ENCODE data around the gene TMED4. TPM values are rescaled to one million over a fixed set of nuclear protein-coding genes. Genes with fewer than 3 reads are reported as not detected.
"Not testable (repeated sequence)": the region's sequence is repeated elsewhere in the genome, so short reads cannot be mapped to it uniquely, and the experiment has no call there.

Gene TMED4
- polyA plus RNA-seq, 1 donor from 2014 or later: 59.9 TPM

DNA sequence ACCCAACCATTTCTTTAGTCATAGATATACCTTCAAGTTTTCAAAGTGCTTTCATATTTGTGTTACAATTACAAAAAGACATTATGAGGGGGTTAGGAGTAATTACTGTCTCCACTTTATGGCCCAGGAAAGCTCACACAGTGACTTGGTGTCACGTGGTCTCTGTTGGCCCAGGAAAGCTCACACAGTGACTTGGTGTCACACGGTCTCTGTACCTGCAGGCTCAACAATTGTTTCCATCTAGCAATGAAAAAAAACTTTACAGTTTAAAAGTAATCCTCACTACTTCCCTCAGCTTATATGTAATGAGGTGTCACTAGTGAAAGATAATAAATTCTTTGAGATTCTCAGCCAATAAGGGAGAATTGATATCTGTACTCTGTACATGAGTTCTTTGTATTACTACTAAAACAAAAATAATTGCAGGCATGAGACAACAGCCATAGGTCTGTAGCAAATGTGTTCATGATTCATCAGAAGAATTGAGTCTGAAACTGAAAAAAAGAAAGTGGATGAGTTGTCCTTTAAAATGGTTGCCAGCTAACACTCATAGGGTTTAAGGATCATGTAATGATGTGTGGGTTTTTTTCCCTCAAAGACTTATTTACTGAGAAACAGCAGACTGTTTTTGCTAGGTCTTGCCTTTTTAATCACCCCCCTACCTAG lies 35.3 kb upstream of the TMED4 start:
- peaks cover 3% of the 10 kb centered on the region for H3K27me3 Mint-ChIP-seq
- no peaks in the 10 kb centered on the region for H3K9me3 Mint-ChIP-seq
- peaks cover 47 to 53% (median 47%) of the 10 kb centered on the region in 3 donors for H3K4me1 Mint-ChIP-seq
- H3K36me3 Mint-ChIP-seq: peaks cover 4% of the 10 kb centered on the region
- H3K4me3 Mint-ChIP-seq: no peak overlapping the region
- peak overlapping the region in 2 of 3 donors; percentile 39 to 47 for H3K27ac Mint-ChIP-seq

DNA sequence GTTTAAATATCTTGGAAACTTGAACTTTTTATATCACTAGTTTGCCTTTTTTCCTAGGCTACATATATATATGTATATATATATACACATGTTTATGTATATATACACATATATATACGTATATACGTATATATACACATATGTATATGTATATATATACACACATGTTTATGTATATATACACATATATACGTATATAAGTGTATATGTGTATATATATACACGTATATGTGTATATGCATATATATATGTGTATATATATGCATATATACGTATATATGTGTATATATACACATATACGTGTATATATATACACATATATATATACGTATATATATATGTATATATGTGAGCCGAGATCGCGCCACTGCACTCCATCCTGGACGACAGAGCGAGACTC lies 34.5 kb upstream of the TMED4 start:
- peaks cover 3% of the 10 kb centered on the region for H3K27me3 Mint-ChIP-seq

DNA sequence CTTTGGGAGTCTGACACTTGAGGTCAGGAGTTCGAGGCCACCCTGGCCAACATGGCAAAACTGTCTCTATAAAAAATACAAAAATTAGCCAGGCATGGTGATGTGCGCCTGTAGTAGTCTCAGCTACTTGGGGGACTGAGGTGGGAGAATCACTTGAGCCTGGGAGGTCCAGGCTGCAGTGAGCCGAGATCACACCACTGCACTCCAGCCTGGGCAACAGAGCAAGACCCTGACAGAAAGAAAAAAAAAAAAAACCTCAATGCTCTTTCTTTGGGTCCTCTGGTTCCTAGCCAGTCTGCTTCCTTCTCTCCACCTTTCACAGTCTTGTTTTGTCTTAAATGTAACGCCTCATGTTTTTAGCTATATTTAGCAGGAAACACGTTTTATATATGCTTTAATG lies 33.8 kb upstream of the TMED4 start:
- peaks cover 42 to 47% (median 45%) of the 10 kb centered on the region in 3 donors for H3K4me1 Mint-ChIP-seq
- peak overlapping the region in 1 of 4 donors; percentile 85 for H3K4me3 Mint-ChIP-seq
- no peak overlapping the region for H3K27ac Mint-ChIP-seq
- H3K36me3 Mint-ChIP-seq: peaks cover 4% of the 10 kb centered on the region
- no peaks in the 10 kb centered on the region for H3K9me3 Mint-ChIP-seq
- peaks cover 3% of the 10 kb centered on the region for H3K27me3 Mint-ChIP-seq

More for the DNA sequence above, 34.5 kb upstream of the TMED4 start:
- Mint-ChIP-seq H3K4me1 (peaks cover 48 to 52% (median 48%) of the 10 kb centered on the region in 3 donors), H3K27ac (no peak overlapping the region), H3K9me3 (no peaks in the 10 kb centered on the region), H3K36me3 (peaks cover 4% of the 10 kb centered on the region), H3K4me3 (no peak overlapping the region)

DNA sequence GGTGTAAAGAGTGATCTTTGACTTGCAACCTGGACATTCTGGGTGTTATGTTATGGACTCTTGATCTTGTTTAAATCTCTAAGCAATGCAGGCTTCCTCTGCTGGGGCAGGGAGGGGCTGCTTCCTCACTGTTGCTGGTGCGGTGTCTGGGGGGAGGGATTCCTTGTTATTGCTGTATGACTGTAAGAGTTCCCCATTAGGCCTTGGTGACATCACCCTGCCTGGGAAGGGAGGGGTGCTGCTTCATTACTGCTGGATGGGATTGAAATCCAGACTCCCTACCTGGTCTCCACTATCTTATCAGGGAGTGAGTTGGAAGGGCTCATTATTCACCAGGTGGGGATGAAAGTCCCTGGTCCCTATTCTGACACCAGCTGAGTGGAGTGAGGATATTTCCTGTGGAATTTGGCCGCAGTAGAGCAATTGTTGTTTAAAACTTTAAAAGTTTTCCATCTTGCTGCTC lies 33.1 kb upstream of the TMED4 start:
- Mint-ChIP-seq H3K36me3 (peaks cover 4% of the 10 kb centered on the region), H3K27ac (peak overlapping the region in 2 of 3 donors; percentile 47 to 87), H3K4me1 (peaks cover 42 to 45% (median 45%) of the 10 kb centered on the region in 3 donors), H3K27me3 (peaks cover 3% of the 10 kb centered on the region), H3K4me3 (peak overlapping the region; percentile 4 to 85 (median 70)), H3K9me3 (no peaks in the 10 kb centered on the region)

- Mint-ChIP-seq H3K36me3 (peaks cover 4% of the 10 kb centered on the region), H3K9me3 (no peaks in the 10 kb centered on the region), H3K4me1 (peaks cover 19 to 35% (median 31%) of the 10 kb centered on the region in 3 donors), H3K4me3 (peak overlapping the region in 1 of 4 donors; percentile 81), H3K27me3 (no peaks in the 10 kb centered on the region), H3K27ac (peak overlapping the region in 2 of 3 donors; percentile 32 to 85)
Measured at GRCh38 chr7:44609829-44610228, 27.8 kb upstream of the TMED4 start.

DNA sequence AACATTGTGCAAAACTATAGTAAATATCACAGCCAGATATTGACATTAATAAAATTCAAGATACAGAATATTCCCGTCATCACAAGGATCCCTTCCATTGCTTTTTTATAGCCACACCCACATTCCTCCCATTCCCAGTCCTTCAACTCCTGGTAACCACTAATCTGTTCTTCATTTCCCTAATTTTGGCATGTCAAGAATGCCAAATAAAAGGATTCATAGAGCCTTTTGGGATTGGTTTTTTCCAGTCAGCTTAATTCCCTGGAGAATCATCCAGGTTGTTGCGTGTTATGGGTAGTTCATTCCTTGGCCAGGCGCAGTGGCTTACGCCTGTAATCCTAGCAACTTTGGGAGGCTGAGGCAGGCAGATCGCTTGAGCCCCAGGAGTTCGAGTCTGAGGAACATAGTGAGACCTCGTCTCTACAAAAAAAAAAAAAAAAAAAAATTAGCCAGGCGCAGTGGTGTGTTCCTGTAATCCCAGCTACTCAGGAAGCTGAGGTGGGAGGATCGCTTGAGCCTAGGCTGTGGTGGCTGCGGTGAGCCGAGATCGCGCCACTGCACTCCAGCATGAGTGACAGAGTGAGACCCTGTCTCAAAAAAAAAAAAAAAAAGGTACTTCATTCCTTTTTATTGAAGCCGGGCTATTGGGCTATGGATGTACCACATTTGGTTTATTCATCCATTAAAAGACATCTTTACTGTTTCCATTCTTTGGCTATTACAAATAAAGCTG lies 27.1 kb upstream of the TMED4 start:
- peak overlapping the region in 2 of 3 donors; percentile 57 to 85 for H3K27ac Mint-ChIP-seq
- H3K4me1 Mint-ChIP-seq: peaks cover 13 to 31% (median 27%) of the 10 kb centered on the region in 3 donors
- H3K27me3 Mint-ChIP-seq: peaks cover under 1% of the 10 kb centered on the region
- peaks cover 4% of the 10 kb centered on the region for H3K36me3 Mint-ChIP-seq
- H3K4me3 Mint-ChIP-seq: peak overlapping the region in 3 of 4 donors; percentile 30 to 86 (median 81)
- no peaks in the 10 kb centered on the region for H3K9me3 Mint-ChIP-seq

GRCh38 chr7:44607141-44608068 lies 25.4 kb upstream of the TMED4 start:
- no peaks in the 10 kb centered on the region for H3K9me3 Mint-ChIP-seq
- peak overlapping the region; percentile 98 to 100 (median 99) for H3K27ac Mint-ChIP-seq
- peak overlapping the region; percentile 96 to 100 (median 99) for H3K4me3 Mint-ChIP-seq
- peaks cover 4% of the 10 kb centered on the region for H3K36me3 Mint-ChIP-seq
- H3K4me1 Mint-ChIP-seq: peaks cover 13 to 31% (median 27%) of the 10 kb centered on the region in 3 donors
- H3K27me3 Mint-ChIP-seq: peaks cover 3% of the 10 kb centered on the region

DNA sequence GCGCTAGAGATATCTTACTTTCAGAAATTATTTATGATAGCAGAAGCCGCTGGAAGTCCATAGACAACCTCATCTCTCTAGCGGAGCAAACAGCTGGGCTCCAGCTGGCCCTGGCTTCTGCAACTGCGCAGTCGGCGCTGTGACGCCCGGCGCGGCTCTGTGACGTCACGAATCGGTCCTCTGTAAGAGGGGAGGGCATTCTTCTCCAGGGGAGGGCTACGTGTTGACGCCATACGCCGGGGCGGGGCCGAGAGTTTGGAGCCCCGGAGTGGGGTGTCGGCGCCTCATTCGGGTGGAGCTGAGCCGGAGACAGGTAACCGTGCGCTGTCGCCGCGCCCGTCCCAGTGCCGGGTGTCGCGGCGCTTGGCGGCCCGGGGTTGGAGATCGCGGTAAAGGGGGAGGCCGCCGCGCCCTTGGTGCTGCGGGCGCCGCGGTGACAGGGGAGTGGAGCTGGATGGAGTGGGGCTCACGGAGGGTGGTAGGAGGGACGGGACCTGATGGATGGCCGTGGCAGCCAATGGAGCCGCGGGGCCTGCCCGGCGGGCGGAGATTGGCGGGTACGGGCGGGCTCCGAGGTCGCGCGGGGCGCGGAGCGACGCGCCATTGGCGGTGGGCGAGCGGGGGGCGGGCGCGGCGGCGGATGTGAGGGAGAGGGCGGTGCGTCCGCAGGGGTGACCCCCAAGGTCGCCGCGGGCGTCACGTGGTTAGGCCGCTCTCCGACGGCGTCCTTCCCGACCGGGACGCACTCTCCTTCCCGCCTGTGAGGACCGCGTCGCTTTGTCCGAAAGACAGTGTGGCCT lies 24.5 kb upstream of the TMED4 start, which contains the start of gene OGDH:
Gene OGDH (plus strand): TSS at position 287 of the 800 bp plus-strand sequence. CDS start 17,717 bp downstream, outside the sequence.
- peaks cover 4% of the 10 kb centered on the region for H3K36me3 Mint-ChIP-seq
- peak within 1 kb of the TSS; percentile 96 to 100 (median 99) for H3K4me3 Mint-ChIP-seq
- H3K27ac Mint-ChIP-seq: peak within 1 kb of the TSS; percentile 98 to 100 (median 99)
- peaks cover 14 to 30% (median 26%) of the 10 kb centered on the region in 3 donors for H3K4me1 Mint-ChIP-seq
- H3K27me3 Mint-ChIP-seq: peaks cover 3% of the 10 kb centered on the region
- no peaks in the 10 kb centered on the region for H3K9me3 Mint-ChIP-seq

DNA sequence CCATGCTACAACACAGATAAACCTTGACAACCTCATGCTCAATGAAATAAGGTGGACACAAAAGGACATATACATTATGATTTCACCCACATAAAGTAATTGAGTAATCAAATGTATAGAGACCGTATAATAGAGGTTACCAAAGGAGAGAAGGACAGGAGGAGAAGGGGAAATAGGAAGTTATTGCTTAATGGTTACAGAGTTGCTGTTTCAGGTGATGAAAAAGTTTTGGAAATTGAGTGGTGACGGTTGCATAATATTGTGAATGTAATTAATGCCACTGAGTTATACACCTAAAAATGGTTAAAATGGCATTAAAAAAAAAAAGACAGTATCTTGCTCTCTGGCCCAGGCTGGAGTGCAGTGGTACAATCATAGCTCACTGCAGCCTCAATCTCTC lies 22.9 kb upstream of the TMED4 start:
- Mint-ChIP-seq H3K4me1 (peaks cover 19 to 31% (median 26%) of the 10 kb centered on the region in 3 donors), H3K27ac (peak overlapping the region in 1 of 3 donors; percentile 100), H3K4me3 (peak overlapping the region; percentile 6 to 99 (median 29)), H3K9me3 (no peaks in the 10 kb centered on the region), H3K27me3 (peaks cover 13% of the 10 kb centered on the region), H3K36me3 (peaks cover 7% of the 10 kb centered on the region)

DNA sequence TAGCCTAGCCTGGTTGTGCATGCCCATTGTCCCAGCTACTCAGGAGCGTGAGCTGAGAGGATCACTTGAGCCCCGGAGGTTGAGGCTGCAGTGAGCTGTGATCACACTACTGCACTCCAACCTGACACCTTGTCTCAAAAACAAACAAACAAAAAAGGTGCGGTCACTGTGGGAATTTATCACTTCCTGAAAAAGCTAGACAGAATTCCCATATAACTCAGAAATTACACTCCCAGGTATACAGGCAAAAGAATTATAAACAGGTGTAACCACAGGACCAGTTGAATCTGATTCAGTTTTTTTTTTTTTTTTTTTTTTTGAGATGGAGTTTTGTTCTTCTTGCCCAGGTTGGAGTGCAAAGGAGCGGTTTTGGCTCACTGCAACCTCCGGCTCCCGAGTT lies 21.2 kb upstream of the TMED4 start:
- Mint-ChIP-seq H3K4me1 (peaks cover 14 to 22% (median 18%) of the 10 kb centered on the region in 3 donors), H3K9me3 (no peaks in the 10 kb centered on the region), H3K27me3 (peaks cover 13% of the 10 kb centered on the region), H3K27ac (peak overlapping the region in 1 of 3 donors; percentile 100), H3K36me3 (peaks cover 5% of the 10 kb centered on the region), H3K4me3 (peak overlapping the region in 1 of 4 donors; percentile 54)

GRCh38 chr7:44602576-44602910 lies 20.5 kb upstream of the TMED4 start:
- H3K9me3 Mint-ChIP-seq: no peaks in the 10 kb centered on the region
- peaks cover 13% of the 10 kb centered on the region for H3K27me3 Mint-ChIP-seq
- peaks cover 3% of the 10 kb centered on the region for H3K36me3 Mint-ChIP-seq
- peak overlapping the region in 1 of 4 donors; percentile 53 for H3K4me3 Mint-ChIP-seq
- peaks cover 14 to 22% (median 18%) of the 10 kb centered on the region in 3 donors for H3K4me1 Mint-ChIP-seq
- H3K27ac Mint-ChIP-seq: peak overlapping the region in 2 of 3 donors; percentile 6 to 68

DNA sequence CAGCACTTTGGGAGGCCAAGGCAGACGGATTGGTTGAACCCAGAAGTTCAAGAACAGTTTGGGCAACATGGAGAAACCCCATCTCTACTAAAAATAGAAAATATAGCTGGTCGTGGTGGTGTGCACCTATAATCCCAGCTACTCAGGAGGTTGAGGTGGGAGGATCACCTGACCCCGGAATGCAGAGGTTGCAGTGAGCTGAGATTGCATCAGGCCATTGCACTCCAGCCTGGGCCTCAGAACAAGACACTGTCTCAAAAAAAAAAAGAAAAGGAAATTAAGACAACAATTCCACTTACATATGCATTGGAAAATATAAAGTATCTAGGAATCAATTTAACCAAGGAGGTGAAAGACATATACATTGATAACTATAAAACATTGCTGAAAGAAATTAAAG lies 17.2 kb upstream of the TMED4 start:
- peak overlapping the region in 1 of 3 donors; percentile 8 for H3K27ac Mint-ChIP-seq

GRCh38 chr7:44597181-44597580 lies 15.2 kb upstream of the TMED4 start:
- H3K36me3 Mint-ChIP-seq, H3K4me1 Mint-ChIP-seq, H3K4me3 Mint-ChIP-seq, H3K27ac Mint-ChIP-seq, H3K9me3 Mint-ChIP-seq: not testable (repeated sequence)
- H3K27me3 Mint-ChIP-seq: peaks cover 13% of the 10 kb centered on the region

More for the DNA sequence above, 17.2 kb upstream of the TMED4 start:
- peaks cover 3% of the 10 kb centered on the region for H3K36me3 Mint-ChIP-seq
- peaks cover 13% of the 10 kb centered on the region for H3K27me3 Mint-ChIP-seq
- no peak overlapping the region for H3K4me3 Mint-ChIP-seq
- H3K4me1 Mint-ChIP-seq: peaks cover 5 to 10% (median 8%) of the 10 kb centered on the region in 3 donors
- H3K9me3 Mint-ChIP-seq: no peaks in the 10 kb centered on the region
